GM12891 (cell line): Measurements from ENCODE around the gene ZNF618.

Experiments
- POLR2A ChIP-seq: IDR thresholded peaks from 2 replicates; pipeline ENCODE4 v1.6.1; 2011; ENCODE audit warnings: low read depth, low read length, control low read depth
- POLR2AphosphoS5 ChIP-seq: IDR thresholded peaks from 2 replicates; pipeline ENCODE4 v1.6.1; 2011; ENCODE audit warnings: low read depth, low read length, control low read depth
- POU2F2 ChIP-seq: IDR thresholded peaks from 2 replicates; pipeline ENCODE4 v1.6.1; 2011; ENCODE audit warnings: low read depth, mild to moderate bottlenecking, control low read depth, low read length, moderate library complexity
- SPI1 ChIP-seq: IDR thresholded peaks from 2 replicates; pipeline ENCODE4 v1.6.1; 2011; ENCODE audit warnings: low read depth, low read length, control low read depth
- TAF1 ChIP-seq: IDR thresholded peaks from 2 replicates; pipeline ENCODE4 v1.6.1; 2011; ENCODE audit warnings: low read depth, low read length, control low read depth

- TF ChIP-seq POLR2A (no peak), TAF1 (no peak), POLR2AphosphoS5 (no peak), POU2F2 (no peak), SPI1 (no peak)
Observed at GRCh38 chr9:114007991-114008666, 132.0 kb downstream of the ZNF618 start.
